Glutamatergic neuron (in vitro differentiated cells): ENCODE measurements around the gene PLK2. TPM values are rescaled to one million over a fixed set of nuclear protein-coding genes. Genes with fewer than 3 reads are reported as not detected.

Experiments used
- DNase-seq: peaks from one replicate; pipeline ENCODE4 v3.0.0; 2022
- H3K27ac Mint-ChIP-seq: one replicate; pipeline ENCODE4 v1.8.0; 2020; ENCODE audit warnings: mild to moderate bottlenecking, mixed read lengths, inconsistent platforms; ENCODE audit not compliant: unreplicated experiment
- H3K27me3 Mint-ChIP-seq: one replicate; pipeline ENCODE4 v1.8.0; 2020; ENCODE audit warnings: mild to moderate bottlenecking, moderate library complexity, mixed read lengths, inconsistent platforms; ENCODE audit not compliant: unreplicated experiment
- H3K36me3 Mint-ChIP-seq: one replicate; pipeline ENCODE4 v1.8.0; 2020; ENCODE audit warnings: mild to moderate bottlenecking, mixed read lengths, inconsistent platforms; ENCODE audit not compliant: unreplicated experiment
- H3K4me1 Mint-ChIP-seq: one replicate; pipeline ENCODE4 v1.8.0; 2020; ENCODE audit warnings: mild to moderate bottlenecking, low read depth, mixed read lengths, inconsistent platforms; ENCODE audit not compliant: unreplicated experiment
- H3K4me3 Mint-ChIP-seq: one replicate; pipeline ENCODE4 v1.8.0; 2020; ENCODE audit warnings: mild to moderate bottlenecking, mixed read lengths, inconsistent platforms; ENCODE audit not compliant: unreplicated experiment
- H3K9me3 Mint-ChIP-seq: one replicate; pipeline ENCODE4 v1.8.0; 2020; ENCODE audit warnings: mild to moderate bottlenecking, moderate library complexity, mixed read lengths, inconsistent platforms; ENCODE audit not compliant: unreplicated experiment
- CTCF ChIP-seq: fragments of 200-600 bp; sonication (generic); IDR thresholded peaks from one replicate; pipeline ENCODE4 v1.5.0; 2021; ENCODE audit not compliant: partially characterized antibody, unreplicated experiment
- total RNA-seq: library from RNA; stranded (reverse); fragmentation: NEBNext Ultra II Directional; extraction: Animal tissue kit (Norgen Biotek cat#: 25700); gene quantifications from one replicate; pipeline ENCODE4 v1.2.1, GENCODE V29; 2021; ENCODE audit not compliant: unreplicated experiment

Gene PLK2
- total RNA-seq, 1 donor from 2014 or later: 7.8 TPM

DNA sequence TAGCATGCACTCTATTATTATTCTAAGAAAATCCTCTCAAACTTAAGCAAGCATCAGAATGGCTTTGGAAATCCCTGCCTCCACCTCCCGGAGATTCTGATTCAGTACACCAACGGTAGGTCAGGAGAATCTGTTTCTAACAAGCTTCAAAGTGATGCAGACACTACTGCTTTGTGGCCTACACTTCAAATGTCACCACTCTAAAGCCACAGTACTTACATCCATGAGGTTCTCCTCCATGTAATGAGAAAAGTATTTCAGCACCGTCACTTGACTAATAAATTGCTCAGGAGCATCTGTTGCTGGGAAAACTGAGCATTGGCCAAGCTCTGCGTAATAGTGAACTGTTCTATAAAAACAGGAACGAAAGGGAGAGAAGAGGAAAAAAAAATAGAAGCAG lies 4.8 kb downstream of the PLK2 start:
- H3K9me3 Mint-ChIP-seq: peaks cover 5% of the 10 kb centered on the region
- H3K27me3 Mint-ChIP-seq: peaks cover 4% of the 10 kb centered on the region
- TF ChIP-seq CTCF: no peak
- DNase-seq: no peak
- no peak overlapping the region for H3K4me3 Mint-ChIP-seq
- no peak overlapping the region for H3K27ac Mint-ChIP-seq
- no peaks in the 10 kb centered on the region for H3K4me1 Mint-ChIP-seq
- H3K36me3 Mint-ChIP-seq: no peaks in the 10 kb centered on the region

- TF ChIP-seq CTCF: no peak
- Mint-ChIP-seq H3K27ac (no peak overlapping the region), H3K9me3 (peaks cover 2% of the 10 kb centered on the region), H3K36me3 (no peaks in the 10 kb centered on the region), H3K27me3 (peaks cover 4% of the 10 kb centered on the region), H3K4me3 (no peak overlapping the region), H3K4me1 (no peaks in the 10 kb centered on the region)
- no peak for DNase-seq
These were observed 5.9 kb downstream of the PLK2 start for GRCh38 chr5:58454025-58454424.

GRCh38 chr5:58453306-58453705 lies 6.6 kb downstream of the PLK2 start:
- TF ChIP-seq CTCF: no peak
- H3K27ac Mint-ChIP-seq: no peak overlapping the region
- no peaks in the 10 kb centered on the region for H3K36me3 Mint-ChIP-seq
- H3K9me3 Mint-ChIP-seq: no peaks in the 10 kb centered on the region
- no peaks in the 10 kb centered on the region for H3K4me1 Mint-ChIP-seq
- no peak for DNase-seq
- H3K27me3 Mint-ChIP-seq: peaks cover 4% of the 10 kb centered on the region
- no peak overlapping the region for H3K4me3 Mint-ChIP-seq

- H3K27ac Mint-ChIP-seq: no peak overlapping the region
- H3K36me3 Mint-ChIP-seq: no peaks in the 10 kb centered on the region
- peaks cover 2% of the 10 kb centered on the region for H3K27me3 Mint-ChIP-seq
- no peak for DNase-seq
- TF ChIP-seq CTCF: no peak
- H3K9me3 Mint-ChIP-seq: no peaks in the 10 kb centered on the region
- no peaks in the 10 kb centered on the region for H3K4me1 Mint-ChIP-seq
- H3K4me3 Mint-ChIP-seq: no peak overlapping the region
These were observed 7.2 kb downstream of the PLK2 start for GRCh38 chr5:58452566-58453258.

DNA sequence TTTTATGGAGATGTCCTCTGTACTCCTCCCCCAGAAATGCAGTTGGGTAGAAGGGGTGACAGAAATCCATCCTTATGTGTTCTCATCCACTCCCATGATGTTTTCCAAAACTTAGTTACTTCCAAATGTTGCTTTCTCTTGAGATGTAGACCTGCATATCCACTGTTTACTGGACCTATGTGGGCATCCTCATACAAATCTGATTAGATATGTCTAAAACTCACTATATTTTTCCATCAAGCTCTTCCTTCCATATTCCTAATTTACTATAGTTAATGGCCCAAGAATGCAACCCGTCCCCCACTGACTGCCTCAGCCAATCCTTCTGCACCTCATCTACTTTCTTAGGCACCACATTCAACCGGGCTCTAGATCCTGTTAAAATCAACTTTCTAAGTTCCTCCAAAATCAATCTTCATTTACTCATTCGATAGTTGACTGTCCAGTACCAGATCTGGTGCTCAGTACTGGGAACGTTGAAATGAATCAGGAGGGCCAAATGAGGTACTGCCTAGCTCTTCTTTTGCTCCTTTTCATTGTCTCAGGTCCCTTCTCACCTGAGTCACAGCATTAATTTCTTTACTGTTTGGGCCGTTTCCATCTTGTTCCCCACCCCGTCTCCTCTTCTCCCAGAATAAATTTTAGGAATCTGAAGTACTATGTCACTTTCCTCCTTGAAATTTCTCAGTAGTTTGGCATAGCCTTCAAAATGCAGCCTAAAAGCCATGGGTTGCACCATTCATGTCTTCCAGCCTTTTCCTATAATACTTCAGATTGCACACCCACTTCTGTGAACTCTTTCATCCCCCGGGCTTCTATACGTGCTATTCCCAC lies 7.9 kb downstream of the PLK2 start:
- Mint-ChIP-seq H3K4me1 (no peaks in the 10 kb centered on the region), H3K4me3 (no peak overlapping the region), H3K9me3 (no peaks in the 10 kb centered on the region), H3K27me3 (peaks cover 1% of the 10 kb centered on the region), H3K27ac (no peak overlapping the region), H3K36me3 (no peaks in the 10 kb centered on the region)
- no peak for TF ChIP-seq CTCF
- DNase-seq: no peak
